Activated naive CD4-positive, alpha-beta T cell treated with anti-CD3 and anti-CD28 coated beads, Interleukin-2, amount 10 ng/mL, durations not matched to agents 5 hours and 36 hours (primary cell): ENCODE results near the gene RNF39. TPM values are rescaled to one million over a fixed set of nuclear protein-coding genes. Genes with fewer than 3 reads are reported as not detected.

ENCODE experiments used
- total RNA-seq, 2 experiments: library from RNA; stranded (reverse); gene quantifications; one replicate each; pipeline ENCODE4 v1.2.3, GENCODE V29; 2021

The RNF39 gene
- not detected for total RNA-seq

DNA sequence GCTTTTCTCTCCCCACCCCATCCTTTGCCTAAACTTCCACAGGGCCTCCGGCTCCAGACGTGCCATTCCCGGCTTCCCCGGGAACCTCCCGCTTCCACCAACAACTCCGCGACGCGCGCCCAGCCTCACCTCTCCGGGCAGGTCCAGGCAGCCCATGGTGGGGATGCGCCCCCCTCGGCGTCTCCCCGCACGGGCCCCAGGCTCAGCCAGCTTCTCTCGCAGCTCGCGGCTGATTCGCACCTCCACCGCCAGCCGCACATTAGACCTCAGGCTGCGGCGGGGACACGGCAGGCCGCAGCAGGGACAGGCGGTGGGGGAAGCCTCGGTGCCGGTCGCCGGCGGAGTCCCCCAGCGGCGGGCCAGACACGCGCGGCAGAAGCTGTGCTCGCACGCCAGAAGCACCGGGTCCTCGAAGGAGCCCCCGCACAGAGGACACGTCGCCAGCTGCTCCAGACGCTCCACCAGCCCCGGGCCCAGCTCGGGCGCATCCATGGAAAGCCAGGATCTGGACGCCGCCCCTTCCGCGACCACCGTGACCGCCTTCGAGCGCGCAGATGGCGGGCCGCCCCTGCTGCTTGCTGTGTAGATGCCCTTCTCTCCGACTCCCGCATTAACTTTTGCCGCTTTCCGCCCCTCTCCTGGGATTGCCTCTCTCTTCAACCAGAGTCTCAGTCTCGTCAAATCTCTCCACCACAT, at the start of gene RNF39:
RNF39 (minus strand) TSS at position 676 of the 696 bp plus-strand sequence; CDS start at position 492, 184 bp downstream.

GRCh38 chr6:30113003-30113759, 37.6 kb upstream of the RNF39 start, which contains the start of gene TRIM31:
TRIM31 (minus strand) TSS chr6:30113090; CDS start chr6:30112805, 285 bp downstream.

DNA sequence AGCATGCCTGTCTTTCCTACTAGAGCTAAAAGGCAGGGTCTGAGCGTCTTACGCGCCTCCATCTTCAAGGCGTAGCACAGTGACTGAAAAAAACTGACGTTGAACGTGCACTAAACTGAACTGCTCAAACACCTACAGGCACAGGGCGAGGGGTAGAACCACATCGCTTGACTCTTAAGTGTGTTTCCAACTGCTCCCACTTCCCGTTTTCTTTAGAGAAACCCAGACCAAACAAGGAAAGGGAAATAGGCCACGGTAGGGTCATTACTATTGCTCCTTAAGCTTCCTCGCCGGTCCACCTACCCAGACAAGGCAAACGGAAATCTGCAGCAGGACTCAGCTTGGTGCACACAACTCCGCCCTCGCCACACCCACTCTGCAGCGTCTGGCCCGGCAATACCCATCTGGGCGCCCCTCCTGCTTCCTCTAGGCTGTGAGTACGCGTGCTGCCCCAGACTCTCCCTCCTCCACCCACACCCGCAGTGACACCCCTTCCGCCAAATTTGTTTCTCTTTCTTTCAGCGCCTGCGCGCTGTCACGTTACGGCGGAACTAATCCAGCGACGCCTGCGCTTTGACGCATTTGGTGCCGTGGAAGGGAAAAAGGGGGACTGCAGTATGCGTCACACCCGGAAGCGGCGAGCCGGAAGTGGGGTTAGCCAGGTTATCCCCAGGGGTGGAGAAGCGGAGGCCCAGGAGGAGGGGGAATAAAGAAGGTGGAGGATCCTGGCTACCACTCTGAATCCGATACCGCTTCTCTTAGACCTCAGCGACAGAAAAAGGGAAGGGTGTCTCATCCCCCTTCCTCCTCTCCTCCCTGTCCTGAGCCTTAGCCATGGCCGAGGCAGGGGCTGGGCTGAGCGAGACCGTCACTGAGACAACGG, 8.8 kb downstream of the RNF39 start, which contains the start of gene PPP1R11:
PPP1R11 (plus strand) TSS at position 622 of the 883 bp plus-strand sequence; CDS start at position 835, 213 bp downstream.

GRCh38 chr6:30061092-30061857, 14.3 kb downstream of the RNF39 start, which contains the start of gene POLR1H:
POLR1H (plus strand) TSS chr6:30061265; CDS start chr6:30061525, 260 bp downstream.

Other genes with a start within 250 kb of the RNF39 start
- gene HLA-G, start 247.9 kb downstream of the RNF39 start, total RNA-seq: under 1 TPM; 0.14 to 0.15 TPM
- gene HLA-A, start 133.2 kb downstream of the RNF39 start, total RNA-seq: 1,000 to 10,000 TPM; 1,753 to 1,764 TPM
- gene POLR1H, start 14.5 kb downstream of the RNF39 start, total RNA-seq: 10 to 100 TPM; 65.9 to 67.7 TPM
- gene PPP1R11, start 8.6 kb downstream of the RNF39 start, total RNA-seq: 10 to 100 TPM; 51.9 to 52.8 TPM
- not detected for gene TRIM31, start 37.3 kb upstream of the RNF39 start, total RNA-seq
- not detected for gene TRIM40, start 60.4 kb upstream of the RNF39 start, total RNA-seq
- gene TRIM10, start 85.4 kb upstream of the RNF39 start, total RNA-seq: not detected
- gene TRIM15, start 87.8 kb upstream of the RNF39 start, total RNA-seq: not detected
- gene TRIM26, start 137.6 kb upstream of the RNF39 start, total RNA-seq: 10 to 100 TPM; 61.4 to 66.1 TPM